HG03571 (cell line): Measurements from ENCODE around the gene SCYGR4.

Source experiments
- ATAC-seq: cut with Tn5 transposase; IDR thresholded peaks from one replicate; pipeline ENCODE4 v1.9.1; 2021; ENCODE audit not compliant: unreplicated experiment

The SCYGR4 gene

DNA sequence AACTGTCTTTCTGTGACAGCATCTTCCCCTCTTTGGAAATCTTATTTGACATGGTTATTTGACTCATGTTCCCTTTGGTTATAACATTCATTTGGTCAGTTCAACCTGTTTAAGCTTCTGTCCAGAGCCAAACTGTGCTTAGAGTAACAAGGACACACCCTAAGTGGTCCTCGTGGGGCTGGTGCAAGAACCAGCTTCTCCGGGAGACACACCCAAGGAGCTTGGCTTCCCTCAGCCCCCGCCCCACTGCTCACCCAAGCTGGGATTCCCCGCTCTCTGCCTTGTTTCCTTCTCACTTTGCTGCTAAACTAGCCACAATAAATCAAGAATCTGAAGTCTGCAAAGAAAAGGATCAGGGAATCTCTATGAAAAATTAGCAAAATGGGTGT lies 4.0 kb upstream of the SCYGR4 start:
- no peak for ATAC-seq

DNA sequence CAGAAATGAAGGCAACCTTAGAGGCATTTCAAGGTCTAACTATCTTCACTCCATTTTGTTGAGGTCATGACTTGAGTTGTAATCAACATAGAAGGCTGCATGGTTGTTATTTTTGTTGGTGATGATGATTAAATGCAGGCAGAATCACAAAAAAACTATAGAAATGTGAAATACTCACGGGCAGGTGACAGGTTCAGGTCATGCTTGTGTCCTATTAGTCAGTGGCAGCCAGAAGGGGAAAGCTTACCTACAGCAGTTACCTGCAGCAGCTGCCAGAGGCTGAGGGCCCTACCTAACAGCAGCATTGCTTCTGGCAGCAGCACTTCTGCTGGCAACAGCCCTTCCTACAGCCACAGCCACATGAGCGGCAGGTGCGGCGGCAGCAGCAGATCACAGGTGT lies 3.1 kb upstream of the SCYGR4 start:
- no peak for ATAC-seq

DNA sequence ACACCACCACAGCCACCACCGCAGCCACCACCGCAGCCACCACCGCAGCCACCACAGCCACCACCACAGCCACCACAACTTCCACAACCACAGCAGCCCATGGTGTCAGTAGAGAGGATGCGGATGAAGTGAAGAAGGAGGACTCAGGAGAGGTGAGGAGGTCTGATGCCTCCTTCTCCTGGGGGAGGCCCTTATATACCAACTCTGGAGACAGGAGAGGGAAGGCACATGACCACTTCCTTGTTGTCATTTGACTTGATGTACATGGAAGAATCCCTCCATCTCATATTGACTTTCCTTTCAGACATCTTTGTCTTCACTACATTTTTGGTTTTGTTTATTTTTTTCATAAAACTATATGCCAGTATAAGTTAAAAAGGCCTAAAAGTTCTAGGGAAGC lies 2.6 kb upstream of the SCYGR4 start, which contains the start of gene SCYGR3:
SCYGR3 (minus strand) TSS at position 101 of the 400 bp plus-strand sequence; CDS start at position 101, 0 bp downstream.
- no peak for ATAC-seq

DNA sequence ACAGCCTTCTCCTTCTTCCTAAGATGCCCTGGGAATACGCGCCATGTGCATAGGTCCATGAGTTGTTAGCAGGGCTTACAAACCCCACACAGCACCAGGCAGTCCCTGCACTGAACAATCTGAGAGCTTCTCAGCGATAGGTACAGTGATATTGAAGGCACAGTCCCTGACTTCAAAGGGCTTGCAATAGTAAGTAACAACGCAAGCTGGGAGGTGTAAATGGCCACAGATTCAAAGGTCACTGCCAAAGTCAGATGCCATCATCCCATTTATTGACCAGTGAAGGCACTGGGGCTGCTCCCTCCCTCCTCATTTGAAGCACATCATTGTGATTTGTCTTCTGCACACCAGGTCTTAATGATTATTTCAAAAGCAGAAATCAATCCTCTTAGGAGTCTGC lies 2.1 kb upstream of the SCYGR4 start:
- ATAC-seq, result no peak

DNA sequence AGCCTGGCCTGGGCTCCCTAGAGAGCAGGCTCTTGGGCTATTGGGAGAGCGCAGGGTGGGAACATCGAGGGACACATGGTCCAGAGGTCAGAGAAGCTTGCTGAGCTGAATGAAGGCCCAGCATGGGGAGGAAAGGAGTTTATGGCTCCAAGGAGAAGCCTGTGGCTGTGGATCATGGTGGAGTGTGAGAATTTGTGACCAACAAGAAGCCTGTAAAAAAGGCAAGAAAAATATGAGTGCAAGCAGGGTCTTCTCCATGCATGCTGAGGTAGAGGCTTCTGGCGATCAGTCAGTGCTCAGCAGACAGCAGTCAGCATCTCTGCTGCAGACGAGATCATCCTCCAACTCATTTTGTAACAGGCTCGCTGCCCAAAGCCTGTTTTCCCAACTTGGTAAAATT lies 1.4 kb upstream of the SCYGR4 start:
- ATAC-seq, result no peak

DNA sequence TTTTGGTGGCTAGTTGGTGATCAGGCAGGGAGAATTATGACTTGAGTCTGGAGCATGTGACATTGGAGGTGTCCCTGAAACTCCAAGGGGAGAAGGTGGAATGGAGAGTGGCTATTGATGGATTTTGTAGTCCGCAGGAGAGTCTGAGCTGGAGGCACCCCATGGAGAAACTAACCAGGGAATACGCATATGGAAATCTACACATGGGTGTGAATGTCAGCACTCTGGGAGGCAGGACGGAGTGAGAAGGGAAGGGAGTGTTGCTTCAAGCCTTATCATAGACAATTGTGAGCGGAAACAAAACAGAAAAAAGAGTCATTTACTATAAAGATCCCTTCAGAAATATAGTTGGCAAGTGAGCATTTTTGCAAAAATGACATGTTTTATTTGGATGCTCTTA lies 667 bp upstream of the SCYGR4 start:
- no peak for ATAC-seq

DNA sequence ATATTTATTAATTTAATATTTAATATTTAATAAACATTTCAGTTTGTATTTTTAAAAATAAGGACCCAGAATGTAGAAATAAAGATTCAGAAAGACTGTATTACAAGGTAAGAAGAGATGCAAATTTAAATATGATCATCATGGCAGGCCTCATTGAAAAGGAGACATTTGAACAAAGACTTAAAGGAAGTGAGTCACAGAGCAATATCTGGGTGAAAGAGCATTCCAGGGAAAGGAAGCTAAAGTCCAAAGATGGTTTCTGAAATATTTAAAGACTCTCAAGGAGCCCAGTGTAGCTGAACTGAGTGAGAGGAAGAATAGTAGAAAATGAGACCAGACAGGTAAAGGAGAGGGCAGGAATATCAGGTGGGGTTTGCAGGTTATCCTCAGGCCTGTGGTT lies 5.9 kb downstream of the SCYGR4 start:
- ATAC-seq, result no peak

DNA sequence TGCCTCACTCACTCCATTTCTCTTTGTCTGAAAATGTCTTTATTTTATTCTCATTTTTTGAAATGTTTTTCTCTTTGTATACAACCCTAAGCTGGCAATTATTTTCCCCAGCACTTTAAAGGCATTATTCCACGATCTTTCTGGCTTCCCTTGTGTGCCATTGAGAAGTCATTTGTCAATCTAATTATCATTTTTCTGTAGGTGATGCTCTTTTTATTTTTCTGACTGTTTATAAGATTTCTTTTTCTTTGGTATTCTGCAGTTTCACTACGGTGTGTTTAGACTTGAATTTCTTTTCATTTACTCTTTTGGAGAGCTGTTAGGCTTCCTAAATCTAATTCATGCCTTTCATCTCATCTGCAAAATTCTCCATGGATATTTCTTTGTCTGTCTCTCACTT lies 8.1 kb downstream of the SCYGR4 start:
- no peak for ATAC-seq

DNA sequence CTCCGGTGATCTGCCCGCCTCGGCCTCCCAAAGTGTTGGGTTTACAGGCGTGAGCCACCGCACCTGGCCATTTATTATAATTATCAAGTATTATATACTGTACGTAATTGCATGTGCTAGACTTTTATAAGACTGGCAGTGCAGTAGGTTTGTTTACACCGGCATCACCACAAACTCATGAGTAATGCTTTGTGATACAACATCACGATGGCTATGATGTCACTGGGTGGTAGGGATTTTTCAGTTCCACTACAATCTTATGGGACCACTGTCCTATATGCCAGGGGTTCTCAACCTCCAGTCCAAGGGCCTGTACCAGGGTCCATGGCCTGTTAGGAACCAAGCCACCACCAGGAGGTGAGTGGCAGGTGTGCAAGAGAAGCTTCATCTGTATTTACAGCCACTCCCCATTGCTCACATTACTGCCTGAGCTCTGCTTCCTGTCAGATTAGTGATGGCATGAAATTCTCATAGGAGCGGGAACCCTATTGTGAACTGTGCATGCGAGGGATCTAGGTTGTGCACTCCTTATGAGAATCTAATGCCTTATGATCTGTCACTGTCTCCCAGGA lies 9.4 kb downstream of the SCYGR4 start:
- ATAC-seq, result no peak

DNA sequence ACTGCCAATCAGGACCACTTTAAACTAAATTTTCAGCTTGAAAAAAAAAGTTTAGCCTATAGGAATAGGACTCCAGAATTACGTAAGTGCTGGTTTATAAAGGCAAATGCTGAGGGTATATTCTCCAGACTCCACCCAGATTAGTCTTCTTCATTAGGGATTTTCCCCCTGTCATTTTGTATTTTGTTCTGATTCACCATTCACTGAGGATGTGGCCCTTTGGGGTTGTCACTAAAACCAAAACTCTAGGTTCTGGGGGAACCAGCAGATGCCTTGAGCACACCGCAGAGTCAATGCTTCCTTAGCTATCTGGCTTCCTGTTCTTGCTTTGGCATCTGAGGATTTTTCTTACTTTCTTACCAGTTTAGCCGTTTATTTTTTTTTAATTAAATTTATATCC lies 10.5 kb downstream of the SCYGR4 start:
- peak; percentile 87 for ATAC-seq

DNA sequence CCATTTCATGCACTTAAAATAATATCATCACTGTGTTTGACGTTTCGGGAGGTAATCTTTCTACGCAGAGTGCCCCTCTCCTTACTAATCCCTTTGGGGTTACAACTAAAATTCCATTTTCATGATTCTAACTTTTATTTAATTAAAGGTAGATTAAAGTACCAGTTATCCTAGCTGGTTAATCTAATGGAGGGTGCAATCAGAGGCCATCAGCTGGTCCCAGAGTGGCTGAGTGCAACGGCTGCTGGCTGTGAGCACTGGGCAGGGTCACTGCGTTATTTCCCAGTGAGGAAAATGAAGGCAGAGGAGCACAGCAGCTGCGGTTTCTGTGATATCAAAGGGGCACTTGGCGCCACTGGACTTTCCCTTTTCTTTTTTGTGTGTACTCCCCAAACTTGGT lies 12.1 kb downstream of the SCYGR4 start:
- ATAC-seq, result no peak

DNA sequence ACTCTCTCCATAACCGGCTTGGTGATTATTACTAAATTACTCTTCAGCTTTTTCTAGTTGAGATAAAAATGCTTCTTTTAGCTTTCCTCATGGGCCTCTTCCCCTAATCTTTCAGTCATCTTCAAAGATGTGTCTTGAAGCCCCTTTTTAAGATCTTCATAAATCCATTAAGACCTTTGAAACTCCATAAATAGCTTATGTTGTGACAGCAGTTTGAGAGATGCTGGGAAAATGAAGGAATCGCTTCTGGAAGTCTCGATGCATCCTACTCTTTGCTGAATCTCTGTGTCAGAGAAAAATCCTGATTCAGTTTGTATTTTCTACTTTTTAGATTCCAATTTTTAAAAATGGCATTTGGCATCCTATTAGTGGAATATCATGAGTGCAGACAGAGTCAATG lies 13.0 kb downstream of the SCYGR4 start:
- ATAC-seq, result no peak

DNA sequence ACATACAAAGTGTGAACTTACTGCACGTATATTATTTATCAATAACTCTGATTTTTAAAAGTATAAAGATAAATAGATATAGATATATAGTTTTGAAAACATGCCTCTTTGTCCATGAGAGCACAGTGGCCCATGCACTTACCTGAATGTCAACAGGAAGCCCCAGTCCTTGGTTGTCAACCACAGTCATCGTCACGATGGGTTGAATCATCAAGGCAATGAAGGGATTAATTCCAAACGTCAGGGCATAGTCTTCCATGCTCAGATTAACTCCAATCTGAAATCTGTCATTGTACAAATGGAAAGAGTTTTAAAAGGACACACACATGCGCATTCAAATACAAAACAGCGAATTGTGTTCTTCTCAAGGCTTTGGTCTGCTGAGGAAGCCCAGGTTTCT lies 15.5 kb downstream of the SCYGR4 start:
- ATAC-seq, result no peak

DNA sequence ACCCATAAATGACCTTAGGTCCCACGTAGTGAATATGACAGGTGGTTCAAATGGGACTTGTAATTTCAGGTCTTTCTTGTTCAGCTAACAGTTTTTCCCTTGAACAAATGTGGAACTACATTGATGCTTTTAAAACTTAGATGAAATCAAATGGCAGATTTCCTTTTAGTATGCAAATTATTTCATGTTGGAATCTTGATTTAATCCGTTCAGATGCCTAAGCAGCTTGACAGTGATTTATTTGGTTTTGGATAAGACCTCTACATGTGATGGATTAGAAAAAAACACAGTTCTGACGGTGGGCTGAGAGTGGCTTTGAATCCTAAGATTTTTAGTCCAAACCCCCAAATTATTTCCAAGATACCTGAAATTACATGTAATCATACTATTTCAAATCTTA lies 16.9 kb downstream of the SCYGR4 start:
- no peak for ATAC-seq

DNA sequence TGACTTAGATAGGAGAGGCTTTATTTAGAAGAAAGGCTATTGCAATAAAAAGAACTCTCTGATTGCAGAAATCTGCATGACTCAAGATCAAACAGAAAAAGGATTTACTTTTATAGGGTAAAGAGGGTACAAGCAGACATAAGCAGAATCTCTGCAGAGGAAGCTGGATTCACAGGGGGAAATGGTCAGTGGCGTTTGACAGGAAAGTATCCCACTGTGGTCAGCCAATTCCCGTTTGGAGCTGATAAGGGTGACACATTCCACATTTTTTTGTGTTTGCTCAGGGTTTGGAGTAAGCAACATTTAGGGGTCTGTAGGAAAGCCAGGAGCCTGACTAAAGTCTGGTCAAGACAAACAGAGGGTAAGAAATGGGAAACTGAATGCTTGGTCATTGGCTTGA lies 25.4 kb downstream of the SCYGR4 start:
- ATAC-seq, result no peak

DNA sequence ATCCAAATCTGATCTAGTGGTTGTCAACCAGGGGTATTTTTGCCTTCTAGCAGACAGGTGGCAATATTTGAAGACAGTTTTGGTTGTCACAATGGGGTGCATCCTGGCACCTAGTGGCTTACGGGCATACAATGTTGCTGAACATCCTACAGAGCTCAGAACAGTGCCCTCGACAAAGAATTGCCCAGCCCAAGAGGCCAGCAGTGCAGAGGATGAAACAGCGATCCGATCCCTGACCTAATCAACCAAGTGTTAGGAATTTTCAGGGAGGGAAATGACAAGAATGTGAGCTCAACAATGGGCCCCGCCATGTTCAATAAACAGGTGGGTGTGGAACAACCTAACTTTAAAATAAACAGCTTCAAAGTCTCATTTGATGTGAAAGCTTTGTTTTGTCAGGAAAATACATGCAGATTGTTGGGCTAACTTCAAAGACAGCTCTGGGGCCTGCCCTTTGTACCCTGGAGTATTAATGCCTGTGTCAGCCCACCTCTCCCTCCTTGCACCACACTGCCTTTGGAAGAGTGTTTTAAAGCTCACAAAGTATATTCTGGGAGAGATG lies 26.8 kb downstream of the SCYGR4 start:
- no peak for ATAC-seq

DNA sequence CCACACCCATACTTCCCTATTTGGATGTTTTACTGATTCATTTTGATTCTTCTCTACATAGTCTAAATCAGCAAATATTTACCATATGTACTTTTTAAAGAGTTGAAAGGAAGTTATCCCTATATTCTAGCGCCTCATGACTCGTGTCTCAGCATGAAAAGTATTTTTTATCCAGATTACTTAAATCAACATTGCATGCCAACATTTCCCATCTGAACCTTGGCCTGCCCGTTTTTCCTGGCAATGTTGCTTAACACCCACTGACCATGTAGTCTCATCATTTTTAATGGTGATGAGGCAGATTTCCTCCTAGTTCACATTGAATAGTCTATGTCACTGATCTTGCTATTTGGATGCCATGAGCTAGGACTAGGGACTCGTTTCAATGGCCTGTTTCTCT lies 36.1 kb downstream of the SCYGR4 start:
- no peak for ATAC-seq

DNA sequence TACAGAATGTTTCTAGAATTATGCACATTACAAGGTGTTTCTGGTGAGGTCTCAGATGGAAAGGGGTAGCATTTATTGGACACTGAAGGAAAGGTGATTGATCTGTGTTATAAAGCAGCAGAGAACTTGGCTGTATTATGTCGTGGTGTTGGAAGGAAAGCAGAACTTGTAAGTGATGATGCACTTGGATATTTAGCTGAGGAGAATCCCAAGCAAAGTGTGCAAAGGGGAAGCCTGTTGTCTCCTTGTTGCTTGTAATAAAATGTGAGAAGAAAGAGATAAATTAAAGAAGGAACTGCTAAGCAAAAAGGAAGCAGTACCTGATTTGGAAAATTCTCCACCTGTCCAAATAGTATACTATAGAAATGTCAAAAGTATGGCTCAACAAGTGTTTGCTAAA lies 37.1 kb downstream of the SCYGR4 start:
- no peak for ATAC-seq

DNA sequence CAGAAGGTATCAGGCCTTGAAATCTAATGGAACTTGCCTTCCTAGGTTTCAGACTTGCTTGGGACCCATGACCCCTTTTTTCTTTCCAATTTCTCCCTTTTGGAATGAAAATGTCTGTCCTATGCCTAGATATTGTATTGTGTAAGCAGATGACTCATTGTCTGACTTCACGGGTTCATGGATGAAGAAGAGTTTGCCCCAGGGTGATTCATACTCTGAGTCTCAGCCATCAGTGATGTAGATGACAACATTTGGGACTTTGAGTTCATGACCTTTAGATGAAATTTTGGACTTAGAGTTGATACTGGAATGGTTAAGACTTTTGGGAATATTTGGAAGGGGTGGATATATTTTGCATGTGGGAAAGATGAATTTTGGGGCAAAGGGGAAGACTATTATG lies 38.2 kb downstream of the SCYGR4 start:
- ATAC-seq, result no peak

DNA sequence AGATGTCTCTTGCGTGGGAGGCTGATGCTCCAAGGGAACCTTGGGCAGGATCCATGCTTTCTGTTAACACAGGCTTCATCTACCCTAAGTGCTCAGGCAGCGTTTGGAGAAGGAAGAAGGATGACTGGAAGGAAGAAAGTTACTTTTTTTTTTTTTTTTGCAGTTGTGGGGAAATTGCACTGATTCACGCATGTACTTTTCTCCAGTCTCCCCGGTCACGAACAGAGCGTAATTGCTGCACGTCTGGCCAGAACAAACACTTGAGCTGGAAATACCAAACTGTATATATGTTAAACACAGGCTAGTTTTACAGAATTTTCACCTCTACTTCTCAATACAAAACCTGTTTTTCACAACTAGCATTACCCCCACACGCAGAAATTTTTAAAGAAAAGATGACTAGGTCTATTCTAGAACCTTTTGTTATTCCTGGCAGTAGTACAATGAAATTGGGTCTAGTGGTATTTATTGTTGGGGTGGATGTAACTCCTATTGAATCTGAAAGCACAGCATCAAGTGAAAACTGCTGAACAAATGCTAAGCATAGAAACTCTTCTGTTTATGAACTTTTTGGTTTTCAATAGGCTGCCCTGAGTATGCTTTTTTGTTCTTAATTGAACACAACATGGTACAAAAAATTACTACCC lies 40.0 kb downstream of the SCYGR4 start:
- ATAC-seq, result no peak

DNA sequence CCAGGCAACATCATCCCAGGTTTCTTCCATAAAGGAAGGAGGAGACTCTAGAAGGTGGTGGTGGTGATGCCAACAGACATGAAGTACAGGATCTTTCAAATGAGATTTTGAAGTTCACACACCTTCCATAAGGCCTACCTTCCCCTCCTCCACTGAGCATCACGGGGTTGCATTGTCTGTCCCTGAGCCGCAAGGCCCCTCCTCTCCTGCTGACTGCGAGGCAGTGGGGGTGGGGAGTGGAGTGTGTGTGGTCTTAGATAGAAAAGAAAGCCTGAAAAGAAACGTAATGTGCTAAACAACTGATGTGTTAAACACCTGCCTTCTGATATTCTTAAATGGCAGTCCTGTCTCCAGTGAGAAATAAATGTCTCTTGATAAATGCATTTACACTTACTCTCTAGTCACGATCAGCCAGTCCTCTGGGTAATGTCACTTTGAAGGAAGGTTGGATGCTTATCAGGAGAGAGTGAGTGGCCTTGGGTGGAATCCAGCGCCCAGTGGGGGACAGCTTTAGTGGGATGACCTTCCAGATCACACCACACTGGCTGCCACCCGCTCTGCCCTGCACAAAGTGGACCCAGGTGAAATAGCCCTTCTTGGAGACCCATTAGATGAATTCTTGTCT lies 43.8 kb downstream of the SCYGR4 start:
- ATAC-seq, result no peak

DNA sequence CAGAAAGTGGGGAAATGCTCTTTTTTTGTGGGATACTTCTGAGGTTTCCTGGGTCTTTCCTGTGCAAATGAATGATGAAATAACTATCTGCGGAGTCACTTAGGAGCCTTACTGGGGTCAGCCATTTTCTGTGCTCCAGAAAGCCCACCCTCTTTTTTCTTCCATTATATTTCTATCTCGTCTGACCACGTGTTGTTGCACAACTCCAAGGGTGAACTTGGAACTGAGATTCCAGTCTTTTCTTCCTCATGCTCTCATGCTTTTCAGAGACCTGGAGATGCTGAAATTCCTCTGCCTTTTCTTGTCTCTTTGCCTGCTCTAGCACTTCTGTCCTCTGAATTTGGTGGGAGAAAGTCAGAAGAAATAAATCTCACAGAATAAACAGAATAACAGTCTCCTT lies 44.5 kb downstream of the SCYGR4 start:
- no peak for ATAC-seq
